Nephron (organoid): Measurements from ENCODE around the gene POC1B.

ENCODE experiments used
- H3K27ac Mint-ChIP-seq, 3 experiments: 2 replicates each; pipeline ENCODE4 v1.8.0; 2020; ENCODE audit warnings: mixed read lengths in 3 of 3, mild to moderate bottlenecking in 2 of 3, moderate library complexity in 1 of 3
- H3K27me3 Mint-ChIP-seq: 2 replicates; pipeline ENCODE4 v1.8.0; 2021; ENCODE audit warnings: low read depth, mild to moderate bottlenecking, moderate library complexity, mixed read lengths
- H3K36me3 Mint-ChIP-seq: 2 replicates; pipeline ENCODE4 v1.8.0; 2020; ENCODE audit warnings: low read depth, mixed read lengths
- H3K4me1 Mint-ChIP-seq: 2 replicates; pipeline ENCODE4 v1.8.0; 2020; ENCODE audit warnings: mixed read lengths
- H3K4me3 Mint-ChIP-seq, 3 experiments: 2 replicates each; pipeline ENCODE4 v1.8.0; 2020; ENCODE audit warnings: mild to moderate bottlenecking in 3 of 3, mixed read lengths in 3 of 3, moderate library complexity in 2 of 3
- H3K9me3 Mint-ChIP-seq: 2 replicates; pipeline ENCODE4 v1.8.0; 2020; ENCODE audit warnings: mixed read lengths
- CTCF ChIP-seq, 3 experiments: fragments of 200-600 bp; sonication (generic); IDR thresholded peaks; one replicate each; pipeline ENCODE4 v1.5.0; 2021; ENCODE audit warnings: antibody characterized with exemption in 3 of 3; ENCODE audit not compliant: unreplicated experiment in 3 of 3

Gene POC1B

GRCh38 chr12:89376202-89376529 lies 149.7 kb downstream of the POC1B start:
- Mint-ChIP-seq H3K4me3 (no peak overlapping the region), H3K9me3 (no peaks in the 10 kb centered on the region), H3K27me3 (no peaks in the 10 kb centered on the region), H3K27ac (peak overlapping the region in 1 of 3 experiments; percentile 3), H3K4me1 (peaks cover 17% of the 10 kb centered on the region), H3K36me3 (peaks cover 7% of the 10 kb centered on the region)
- no peak for TF ChIP-seq CTCF (IDR thresholded peaks at IDR 0.05; ENCODE audit: unreplicated experiment in 3 of 3)

- no peak for TF ChIP-seq CTCF (IDR thresholded peaks at IDR 0.05; ENCODE audit: unreplicated experiment in 3 of 3)
- H3K27me3 Mint-ChIP-seq: no peaks in the 10 kb centered on the region
- peaks cover 26% of the 10 kb centered on the region for H3K4me1 Mint-ChIP-seq
- H3K36me3 Mint-ChIP-seq: peaks cover 7% of the 10 kb centered on the region
- peak overlapping the region in 2 of 3 experiments; percentile 46 to 74 for H3K27ac Mint-ChIP-seq
- H3K9me3 Mint-ChIP-seq: no peaks in the 10 kb centered on the region
- H3K4me3 Mint-ChIP-seq: no peak overlapping the region
Observed at GRCh38 chr12:89373763-89374572, 151.9 kb downstream of the POC1B start.

GRCh38 chr12:89372584-89373370 lies 153.1 kb downstream of the POC1B start:
- peaks cover 21% of the 10 kb centered on the region for H3K4me1 Mint-ChIP-seq
- H3K36me3 Mint-ChIP-seq: peaks cover 12% of the 10 kb centered on the region
- no peak for TF ChIP-seq CTCF (IDR thresholded peaks at IDR 0.05; ENCODE audit: unreplicated experiment in 3 of 3)
- no peaks in the 10 kb centered on the region for H3K9me3 Mint-ChIP-seq
- peak overlapping the region in 1 of 3 experiments; percentile 66 for H3K27ac Mint-ChIP-seq
- no peak overlapping the region for H3K4me3 Mint-ChIP-seq
- H3K27me3 Mint-ChIP-seq: no peaks in the 10 kb centered on the region

- peaks cover 8% of the 10 kb centered on the region for H3K36me3 Mint-ChIP-seq
- H3K4me1 Mint-ChIP-seq: peaks cover 18% of the 10 kb centered on the region
- H3K9me3 Mint-ChIP-seq: no peaks in the 10 kb centered on the region
- peak overlapping the region in 1 of 3 experiments; percentile 54 for H3K27ac Mint-ChIP-seq
- no peak for TF ChIP-seq CTCF (IDR thresholded peaks at IDR 0.05; ENCODE audit: unreplicated experiment in 3 of 3)
- no peak overlapping the region for H3K4me3 Mint-ChIP-seq
- no peaks in the 10 kb centered on the region for H3K27me3 Mint-ChIP-seq
Observed at GRCh38 chr12:89370850-89371249, 155.0 kb downstream of the POC1B start.

GRCh38 chr12:89370421-89370831 lies 155.4 kb downstream of the POC1B start:
- H3K9me3 Mint-ChIP-seq: no peaks in the 10 kb centered on the region
- peaks cover 8% of the 10 kb centered on the region for H3K36me3 Mint-ChIP-seq
- H3K27me3 Mint-ChIP-seq: no peaks in the 10 kb centered on the region
- TF ChIP-seq CTCF (IDR thresholded peaks at IDR 0.05; ENCODE audit: unreplicated experiment in 3 of 3): no peak
- peak overlapping the region in 1 of 3 experiments; percentile 54 for H3K27ac Mint-ChIP-seq
- H3K4me3 Mint-ChIP-seq: no peak overlapping the region
- H3K4me1 Mint-ChIP-seq: peaks cover 18% of the 10 kb centered on the region
